Smooth muscle cell (in vitro differentiated cells): ENCODE data around the gene GRM1. TPM values are rescaled to one million over a fixed set of nuclear protein-coding genes. Genes with fewer than 3 reads are reported as not detected.

Experiments
- DNase-seq: peaks from one replicate; lab custom pipeline; 2025; ENCODE audit not compliant: unreplicated experiment; lab: John Stamatoyannopoulos, UW
- H2AFZ ChIP-seq: fragments of 200-600 bp; sonication (generic); 2 replicates; pipeline ENCODE4 v1.6.0; 2016; ENCODE audit warnings: antibody characterized with exemption, low read depth, mild to moderate bottlenecking
- H3F3A ChIP-seq: fragments of 200-600 bp; sonication (generic); 2 replicates; pipeline ENCODE4 v1.6.0; 2017; ENCODE audit warnings: antibody characterized with exemption, low read depth
- H3K27ac ChIP-seq: fragments of 200-600 bp; sonication (generic); 2 replicates; pipeline ENCODE4 v1.5.1; 2016; ENCODE audit warnings: low read depth, mild to moderate bottlenecking
- H3K27me3 ChIP-seq: fragments of 200-600 bp; sonication (generic); 2 replicates; pipeline ENCODE4 v1.6.1; 2016; ENCODE audit warnings: low read depth, mild to moderate bottlenecking
- H3K36me3 ChIP-seq: fragments of 200-600 bp; sonication (generic); 2 replicates; pipeline ENCODE4 v1.5.1; 2016; ENCODE audit warnings: low read depth
- H3K4me1 ChIP-seq: fragments of 200-600 bp; sonication (generic); 2 replicates; pipeline ENCODE4 v1.5.1; 2016; ENCODE audit warnings: low read depth
- H3K4me2 ChIP-seq: fragments of 200-600 bp; sonication (generic); 2 replicates; pipeline ENCODE4 v1.6.0; 2016; ENCODE audit warnings: mild to moderate bottlenecking
- H3K4me3 ChIP-seq: fragments of 200-600 bp; sonication (generic); 2 replicates; pipeline ENCODE4 v1.5.1; 2016; ENCODE audit warnings: mild to moderate bottlenecking
- H3K79me2 ChIP-seq: fragments of 200-600 bp; sonication (generic); 2 replicates; pipeline ENCODE4 v1.6.0; 2016; ENCODE audit warnings: low read depth, mild to moderate bottlenecking
- H3K9ac ChIP-seq: fragments of 200-600 bp; sonication (generic); 2 replicates; pipeline ENCODE4 v1.6.0; 2016; ENCODE audit warnings: low read depth
- H3K9me3 ChIP-seq: fragments of 200-600 bp; sonication (generic); replicated peaks from 2 replicates; pipeline ENCODE4 v1.5.1; 2016; ENCODE audit warnings: low read depth
- H4K20me1 ChIP-seq: fragments of 200-600 bp; sonication (generic); 2 replicates; pipeline ENCODE4 v1.6.0; 2016; ENCODE audit warnings: low read depth
- CTCF ChIP-seq: fragments of 200-600 bp; sonication (generic); IDR thresholded peaks from 2 replicates; pipeline ENCODE4 v1.5.1; 2017; ENCODE audit warnings: borderline replicate concordance, mild to moderate bottlenecking, antibody characterized with exemption; ENCODE audit not compliant: insufficient read depth, poor library complexity, severe bottlenecking
- WGBS: methylation state at CpG from one replicate; pipeline ENCODE4 v1.1.7; 2016; ENCODE audit warnings: low lambda C conversion rate; 5-methylcytosine and 5-hydroxymethylcytosine counted together
- polyA plus RNA-seq: library from polyadenylated mRNA; unstranded; fragments of >200 nt; fragmentation: Nextera tagmentation; extraction: Ambion mirVana; gene quantifications from 2 replicates; pipeline ENCODE4 v1.2.1, GENCODE V29; 2016
- total RNA-seq: library from RNA; depleted of rRNA; stranded (reverse); fragments of >200 nt; gene quantifications from 2 replicates; pipeline ENCODE4 v1.2.3, GENCODE V29; 2014

GRM1 gene
- total and polyA plus RNA-seq, 2 experiments from 2014 or later = not detected

- Histone ChIP-seq H3K9ac (no peak overlapping the region), H3K27me3 (peaks cover 60% of the 10 kb centered on the region), H2AFZ (no peak overlapping the region), H3K27ac (no peak overlapping the region), H3K79me2 (no peaks in the 10 kb centered on the region), H3F3A (no peaks in the 10 kb centered on the region), H3K4me2 (no peak overlapping the region), H3K4me3 (no peak overlapping the region), H3K36me3 (no peaks in the 10 kb centered on the region), H3K4me1 (no peaks in the 10 kb centered on the region), H4K20me1 (no peaks in the 10 kb centered on the region), H3K9me3 (no peaks in the 10 kb centered on the region)
- WGBS = 71% methylated on average over 4 of the region's 4 CpGs
- no peak for TF ChIP-seq CTCF
- no peak for DNase-seq
Measured at GRCh38 chr6:146032387-146032786, 3.5 kb downstream of the GRM1 start.

- 97% methylated on average over 1 of the region's 1 CpG for WGBS
- H2AFZ ChIP-seq = no peak overlapping the region
Measured at GRCh38 chr6:146040360-146040759, 11.5 kb downstream of the GRM1 start.

GRCh38 chr6:146041282-146041681 is 12.4 kb downstream of the GRM1 start:
- H4K20me1 ChIP-seq = no peaks in the 10 kb centered on the region
- DNase-seq = no peak
- no peaks in the 10 kb centered on the region for H3K4me1 ChIP-seq
- no peaks in the 10 kb centered on the region for H3K79me2 ChIP-seq
- H3K4me2 ChIP-seq = no peak overlapping the region
- H3K9me3 ChIP-seq = peaks cover 16% of the 10 kb centered on the region
- no peak overlapping the region for H2AFZ ChIP-seq
- H3K27me3 ChIP-seq = peaks cover 5% of the 10 kb centered on the region
- peak; percentile 6 for TF ChIP-seq CTCF
- no peaks in the 10 kb centered on the region for H3K36me3 ChIP-seq
- H3K27ac ChIP-seq = no peak overlapping the region
- no peaks in the 10 kb centered on the region for H3F3A ChIP-seq
- H3K4me3 ChIP-seq = no peak overlapping the region
- no peak overlapping the region for H3K9ac ChIP-seq
- WGBS = 57% methylated on average over 1 of the region's 1 CpG

More at GRCh38 chr6:146040360-146040759, 11.5 kb downstream of the GRM1 start:
- no peak for TF ChIP-seq CTCF
- no peak for DNase-seq
- Histone ChIP-seq H3K79me2 (no peaks in the 10 kb centered on the region), H3K27me3 (peaks cover 5% of the 10 kb centered on the region), H4K20me1 (no peaks in the 10 kb centered on the region), H3K4me1 (no peaks in the 10 kb centered on the region), H3K9ac (no peak overlapping the region), H3K36me3 (no peaks in the 10 kb centered on the region), H3K4me3 (no peak overlapping the region), H3K27ac (no peak overlapping the region), H3F3A (no peaks in the 10 kb centered on the region), H3K9me3 (peaks cover 16% of the 10 kb centered on the region), H3K4me2 (no peak overlapping the region)

- H3K4me1 ChIP-seq = no peaks in the 10 kb centered on the region
- no peak overlapping the region for H3K4me3 ChIP-seq
- WGBS = 93% methylated on average over 2 of the region's 2 CpGs
- peaks cover 8% of the 10 kb centered on the region for H3F3A ChIP-seq
- no peaks in the 10 kb centered on the region for H3K9me3 ChIP-seq
- DNase-seq = no peak
- H3K9ac ChIP-seq = no peak overlapping the region
- no peaks in the 10 kb centered on the region for H3K36me3 ChIP-seq
- H3K79me2 ChIP-seq = no peaks in the 10 kb centered on the region
- H3K27ac ChIP-seq = no peak overlapping the region
- H3K27me3 ChIP-seq = peaks cover 5% of the 10 kb centered on the region
- no peak for TF ChIP-seq CTCF
- no peaks in the 10 kb centered on the region for H4K20me1 ChIP-seq
- no peak overlapping the region for H2AFZ ChIP-seq
- H3K4me2 ChIP-seq = no peak overlapping the region
Measured at GRCh38 chr6:146047371-146047770, 18.5 kb downstream of the GRM1 start.
